ENCODE data around the gene TFPI2.

The TFPI2 gene

DNA sequence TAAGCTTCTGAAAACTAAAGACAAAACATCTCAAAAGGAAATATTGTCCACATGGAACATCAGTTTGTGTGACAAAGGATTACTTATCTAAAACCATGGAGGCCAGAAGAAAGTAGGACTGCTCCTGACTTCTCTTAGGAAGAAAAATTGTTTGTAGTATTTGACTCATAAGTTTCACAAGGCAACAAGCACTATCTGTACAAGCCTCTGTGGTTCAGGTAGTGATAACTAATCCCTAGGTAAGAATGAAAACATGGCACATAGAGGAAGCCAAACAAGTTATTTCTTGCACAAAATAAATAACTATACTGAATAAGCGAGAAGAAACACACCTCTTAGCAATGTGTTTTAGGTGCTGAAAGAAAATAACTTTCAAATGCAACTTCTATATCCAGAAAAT, 30.3 kb downstream of the TFPI2 start:
- in situ Hi-C loops (cut with HindIII; ENCODE audit: low sequenced_read_pairs), result loop anchor here (5.0 kb wide), 1 partner anchor 53 kb away; no protein-coding TSS in a partner anchor

DNA sequence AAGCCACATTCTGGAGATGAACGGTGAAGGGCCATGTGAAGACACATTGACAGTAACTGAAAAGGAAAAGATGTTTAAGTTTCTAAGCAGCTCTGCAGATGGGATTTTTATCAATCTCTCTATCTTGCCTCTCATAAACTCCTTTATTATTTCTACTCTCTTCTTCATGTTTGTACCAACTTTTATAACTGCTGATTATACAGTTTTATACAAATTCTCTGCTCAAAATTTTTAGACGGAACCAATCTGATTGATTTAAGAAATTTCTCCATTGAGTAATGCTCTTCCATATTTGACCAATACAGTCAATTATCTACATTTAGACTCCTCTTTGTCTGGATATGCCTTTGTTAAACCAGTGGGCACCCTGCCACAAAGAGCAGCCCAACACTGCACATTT, 31.7 kb downstream of the TFPI2 start:
- in situ Hi-C loops (cut with HindIII; ENCODE audit: low sequenced_read_pairs), result no loop called here

DNA sequence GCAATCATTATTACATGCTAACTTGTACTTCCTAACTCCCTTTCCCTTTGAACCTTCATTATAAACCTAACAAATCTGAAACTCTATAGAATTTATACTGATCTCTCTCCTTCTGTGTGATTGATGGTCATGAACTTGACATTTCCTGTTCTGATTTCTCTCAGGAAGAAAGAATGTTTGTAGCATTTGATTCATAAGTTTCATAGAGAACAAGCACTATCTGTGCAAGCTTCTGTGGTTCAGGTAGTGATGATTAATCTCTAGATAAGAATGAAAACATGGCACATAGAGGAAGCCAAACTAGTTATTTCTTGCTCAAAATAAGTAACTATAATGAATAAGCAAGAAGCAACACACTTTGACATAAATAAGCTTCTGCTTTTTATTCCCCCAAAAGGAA, 34.2 kb downstream of the TFPI2 start:
- in situ Hi-C loops (cut with HindIII; ENCODE audit: low sequenced_read_pairs), result no loop called here

DNA sequence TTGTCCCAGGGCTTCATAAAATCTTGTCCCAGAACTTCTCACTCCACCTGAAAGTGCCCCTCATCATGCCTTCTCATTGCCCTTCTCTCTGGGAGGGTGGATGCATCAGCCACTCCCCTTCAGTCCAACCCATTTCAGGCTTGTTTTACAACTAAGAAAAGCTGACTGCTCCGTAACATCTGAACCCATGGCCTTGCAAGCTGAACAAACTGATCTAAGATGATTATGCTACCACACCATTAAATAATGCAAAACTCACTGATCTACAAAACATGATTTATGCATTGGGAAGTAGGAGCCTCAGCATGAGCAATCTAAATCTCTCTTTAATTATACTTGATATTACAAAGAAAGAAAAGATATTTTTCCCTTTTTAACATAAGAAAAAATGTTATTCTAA, 34.8 kb downstream of the TFPI2 start:
- in situ Hi-C loops (cut with HindIII; ENCODE audit: low sequenced_read_pairs), result no loop called here

DNA sequence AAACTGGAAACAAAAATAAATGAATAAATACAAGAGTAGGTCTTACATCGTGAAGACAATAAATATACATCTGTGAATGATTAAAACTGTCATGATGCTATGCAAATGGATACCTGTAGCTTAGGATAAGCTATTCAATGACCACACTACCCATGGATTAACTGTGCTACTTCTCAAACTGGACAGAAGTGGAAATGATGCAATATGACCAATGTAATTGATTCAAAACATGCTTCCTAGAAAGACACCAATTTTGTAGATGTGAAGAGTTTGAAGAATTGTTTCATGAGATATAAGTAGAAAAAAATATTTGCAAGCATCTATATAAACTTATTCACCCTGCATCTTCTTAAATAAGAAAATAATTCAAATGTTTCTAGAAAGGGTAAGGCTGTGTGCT, 36.1 kb downstream of the TFPI2 start:
- in situ Hi-C loops (cut with HindIII; ENCODE audit: low sequenced_read_pairs), result no loop called here

DNA sequence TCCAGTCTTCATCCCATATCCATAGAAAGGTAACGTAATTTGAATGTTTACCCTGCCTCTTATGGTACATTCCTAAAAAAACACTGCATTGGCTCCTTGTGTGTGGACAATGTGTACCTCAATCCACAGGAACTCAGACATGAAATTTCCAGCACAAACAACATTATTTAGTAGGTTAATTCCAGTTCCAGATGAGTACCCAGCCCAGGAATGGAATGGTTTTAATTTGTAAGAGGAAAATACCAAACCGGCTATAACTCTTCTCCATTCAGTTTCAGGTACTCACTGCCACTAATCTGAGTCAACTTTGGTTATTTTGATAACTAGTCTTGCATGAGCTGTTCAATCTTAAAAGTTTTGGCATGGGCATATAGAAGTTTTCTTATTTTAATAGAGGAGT, 39.0 kb downstream of the TFPI2 start:
- in situ Hi-C loops (cut with HindIII; ENCODE audit: low sequenced_read_pairs), result no loop called here

DNA sequence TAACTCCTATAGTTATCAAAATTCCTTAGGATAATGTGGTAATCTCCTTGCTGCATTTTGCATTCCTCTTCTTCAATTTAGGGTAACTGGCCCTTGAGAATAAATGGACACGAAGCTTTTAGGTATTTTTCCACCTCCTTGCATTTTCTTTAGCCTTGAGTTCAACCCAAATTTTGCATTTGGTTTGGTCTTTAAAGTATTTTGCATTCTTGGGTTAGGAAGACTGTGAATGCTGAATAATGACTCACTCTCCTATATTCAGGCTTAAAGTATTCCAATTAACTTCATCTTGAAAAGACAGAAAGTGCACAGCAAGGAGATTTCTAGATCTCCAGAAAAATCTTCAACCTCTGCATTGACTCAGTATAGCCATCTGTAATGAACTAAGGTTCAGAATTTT, 47.3 kb downstream of the TFPI2 start:
- in situ Hi-C loops (cut with HindIII; ENCODE audit: low sequenced_read_pairs), result no loop called here

DNA sequence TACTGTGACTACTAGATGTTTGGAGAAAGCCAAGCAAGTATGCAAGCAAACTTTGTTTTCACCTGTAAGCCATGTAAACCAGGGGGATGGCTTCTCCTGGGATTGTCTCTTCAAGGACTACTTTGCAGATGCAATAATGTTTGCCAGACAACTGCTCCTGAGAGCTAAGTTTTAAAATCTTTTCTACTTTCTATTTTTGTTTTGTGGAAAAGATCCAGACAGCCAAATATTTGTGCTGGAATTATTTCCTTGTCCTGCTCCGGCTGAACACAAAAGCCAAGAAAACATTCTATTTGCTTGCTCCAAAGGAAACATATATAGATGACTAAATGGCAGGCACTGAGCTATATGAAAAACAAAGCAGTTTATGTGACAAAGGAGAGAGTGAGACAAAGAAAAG, 51.6 kb downstream of the TFPI2 start:
- in situ Hi-C loops (cut with HindIII; ENCODE audit: low sequenced_read_pairs), result no loop called here

DNA sequence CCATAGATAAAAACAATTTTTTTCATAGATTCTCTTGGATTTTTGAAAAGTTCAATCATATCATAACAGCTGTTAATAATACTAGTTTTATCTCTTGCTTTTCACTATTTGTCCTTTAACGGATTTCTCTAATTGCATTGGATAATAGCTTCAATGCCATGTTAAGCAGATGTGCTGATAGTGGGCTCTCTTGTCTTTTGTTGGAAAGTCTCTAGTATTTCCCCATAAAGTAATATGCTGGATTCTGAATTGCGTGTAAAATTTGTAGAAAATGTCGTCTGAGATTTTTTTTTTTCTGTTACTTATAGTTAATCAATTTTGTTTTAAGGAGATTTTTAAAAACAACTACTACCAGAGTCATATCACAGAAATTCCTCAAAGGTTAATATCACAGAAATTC, 53.3 kb downstream of the TFPI2 start:
- in situ Hi-C loops (cut with HindIII; ENCODE audit: low sequenced_read_pairs), result no loop called here

DNA sequence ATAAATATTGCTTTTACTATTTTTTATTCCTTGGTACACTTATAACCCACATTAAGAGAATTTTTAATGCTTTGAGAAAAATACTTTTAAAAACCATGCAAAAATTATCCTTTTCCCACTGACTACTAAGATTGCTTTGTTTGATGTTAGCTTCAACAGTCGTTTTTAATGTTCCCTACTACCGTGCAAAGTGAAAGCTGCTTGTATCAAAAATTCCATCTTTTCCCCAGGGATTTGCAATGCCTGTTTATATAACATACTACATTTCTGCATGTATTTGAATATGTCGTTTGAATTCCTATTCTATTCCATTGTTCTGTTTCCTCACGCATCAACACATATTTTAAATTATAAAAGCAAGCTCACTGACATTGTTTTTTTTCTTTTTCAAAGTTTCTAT, 54.4 kb downstream of the TFPI2 start:
- in situ Hi-C loops (cut with HindIII; ENCODE audit: low sequenced_read_pairs), result no loop called here

DNA sequence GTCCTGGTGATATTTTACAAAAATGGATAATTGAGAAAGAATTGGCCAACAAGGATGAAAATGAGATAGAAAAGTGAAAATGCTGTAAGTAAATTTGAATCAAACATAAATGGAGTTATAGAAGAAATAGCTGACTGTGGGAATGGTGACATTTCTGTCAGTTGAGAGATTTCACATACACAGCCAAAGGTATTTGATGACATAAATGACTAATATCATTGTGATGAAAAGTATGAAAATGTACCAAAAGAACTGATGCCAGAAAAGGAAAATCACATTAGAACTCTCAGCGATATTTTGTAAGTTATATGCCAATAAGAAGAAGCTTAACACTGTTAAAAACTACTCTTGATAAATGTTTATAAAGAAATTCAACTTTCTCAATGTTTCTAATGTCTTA, 54.9 kb downstream of the TFPI2 start:
- in situ Hi-C loops (cut with HindIII; ENCODE audit: low sequenced_read_pairs), result no loop called here
